Panc1 (cell line): ENCODE data around the gene REN. TPM values are rescaled to one million over a fixed set of nuclear protein-coding genes. Genes with fewer than 3 reads are reported as not detected.

Source experiments
- ATAC-seq: fragments of 200-7000 bp; cut with Tn5 transposase; 2 replicates; pipeline ENCODE4 v1.9.1; 2020; ENCODE audit warnings: mild to moderate bottlenecking, moderate library complexity
- BruUV-seq: library from RNA; stranded (reverse); fragments of 400-500 nt; replicated peaks from 2 replicates; lab custom pipeline; 2021; lab: Mats Ljungman, UMichigan
- CTCF ChIA-PET: fragments of 300-600 bp; sonication (Branson Sonifier 250); formaldehyde crosslinking; loops from one replicate; lab custom pipeline; 2022; ENCODE audit warnings: antibody characterized with exemption; lab: Charles Lee
- POLR2A ChIA-PET: fragments of 300-600 bp; sonication (Branson Sonifier 250); formaldehyde crosslinking; loops from one replicate; lab custom pipeline; 2022; ENCODE audit warnings: antibody characterized with exemption; lab: Charles Lee
- DNase-seq: peaks from one replicate; pipeline ENCODE4 v3.0.0-alpha.2; 2010; ENCODE audit warnings: low read depth, low spot score
- H3K27ac ChIP-seq: 2 replicates; pipeline ENCODE4 v1.5.1; 2011; ENCODE audit warnings: mild to moderate bottlenecking, low read length, inconsistent platforms
- H3K27me3 ChIP-seq: fragments of 200-500 bp; sonication (Bioruptor generic); 2 replicates; pipeline ENCODE4 v1.6.0; 2014; ENCODE audit warnings: low read length, inconsistent platforms; ENCODE audit not compliant: control insufficient read depth, insufficient read depth
- H3K36me3 ChIP-seq: fragments of 200-500 bp; sonication (Bioruptor generic); 2 replicates; pipeline ENCODE4 v1.5.1; 2014; ENCODE audit warnings: inconsistent platforms, mild to moderate bottlenecking, low read length, moderate library complexity; ENCODE audit not compliant: control insufficient read depth, insufficient read depth
- H3K4me1 ChIP-seq: 2 replicates; pipeline ENCODE4 v1.5.1; 2011; ENCODE audit warnings: inconsistent platforms, mild to moderate bottlenecking, low read length, moderate library complexity; ENCODE audit not compliant: control insufficient read depth, insufficient read depth
- H3K4me3 ChIP-seq, 2 experiments: 2 replicates each; pipeline ENCODE4 v1.5.1; 2011 to 2012; ENCODE audit warnings: low read depth in 2 of 2, low read length in 2 of 2, mild to moderate bottlenecking in 2 of 2, inconsistent platforms in 1 of 2, moderate library complexity in 1 of 2
- H3K9me3 ChIP-seq: fragments of 200-500 bp; sonication (Bioruptor generic); 2 replicates; pipeline ENCODE4 v1.5.1; 2014; ENCODE audit warnings: low read depth, mild to moderate bottlenecking, inconsistent platforms, low read length, moderate library complexity; ENCODE audit not compliant: control insufficient read depth, insufficient read depth
- POLR2AphosphoS5 ChIP-seq: IDR thresholded peaks from 2 replicates; pipeline ENCODE4 v1.6.1; 2012; ENCODE audit warnings: mild to moderate bottlenecking, low read depth, low read length, moderate library complexity
- SIN3A ChIP-seq: IDR thresholded peaks from 2 replicates; pipeline ENCODE4 v1.6.1; 2012; ENCODE audit warnings: low read depth, mild to moderate bottlenecking, low read length, moderate library complexity, borderline replicate concordance; ENCODE audit not compliant: insufficient read depth
- TCF7L2 ChIP-seq: IDR thresholded peaks from 2 replicates; pipeline ENCODE4 v1.6.1; 2011; ENCODE audit warnings: mild to moderate bottlenecking, low read depth, low read length, inconsistent platforms
- in situ Hi-C: cut with HindIII; loops from 2 replicates; pipeline ENCODE4 v1.10.0; 2016; ENCODE audit warnings: low sequenced_read_pairs, low pct_unique_long_range_greater_than_20kb
- intact Hi-C: fragments of 100-400 bp; cut with micrococcal nuclease; formaldehyde crosslinking; loops from one replicate; pipeline ENCODE4 v1.10.0; 2022; ENCODE audit not compliant: unreplicated experiment
- total RNA-seq: library from RNA; stranded (reverse); gene quantifications from one replicate; pipeline ENCODE4 v1.2.1, GENCODE V29; 2021; ENCODE audit not compliant: unreplicated experiment
- TF ChIP-seq, protein P1 (sequence below): fragments of 450-650 bp; IDR thresholded peaks from 2 replicates; pipeline ENCODE4 v1.5.1; 2017; ENCODE audit warnings: mild to moderate bottlenecking
- TF ChIP-seq, protein P2 (sequence below), 2 experiments: IDR thresholded peaks; 2 replicates each; pipeline ENCODE4 v1.6.1; 2011 to 2012; ENCODE audit warnings: low read depth in 2 of 2, control low read depth in 1 of 2, low read length in 1 of 2, mild to moderate bottlenecking in 1 of 2, moderate library complexity in 1 of 2; ENCODE audit not compliant: insufficient read depth in 1 of 2

REN gene
- total RNA-seq, 1 experiment from 2014 or later: not detected

DNA sequence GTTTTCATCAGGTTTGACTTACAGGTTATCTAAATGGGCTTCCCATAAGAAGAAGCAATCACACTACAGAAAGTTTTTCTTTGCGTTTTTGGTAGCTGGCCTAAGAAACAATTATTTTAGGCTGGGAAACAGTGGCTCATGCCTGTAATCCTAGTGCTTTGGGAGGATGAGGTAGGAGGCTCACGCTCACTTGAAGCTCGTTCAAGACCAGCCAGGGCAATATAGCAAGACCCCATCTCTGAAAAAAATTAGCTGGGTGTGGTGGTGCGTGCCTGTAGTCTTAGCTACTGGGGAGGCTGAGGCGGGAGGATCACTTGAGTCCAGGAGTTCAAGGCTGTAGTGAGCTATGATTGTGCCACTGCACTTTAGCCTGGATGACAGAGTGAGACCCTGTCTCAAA lies 1.6 kb upstream of the REN start:
- no peak for ATAC-seq
- no peaks in the 10 kb centered on the region for H3K36me3 ChIP-seq
- ChIA-PET POLR2A (interaction anchor here (0.7 kb wide), 1 partner anchor 43 kb away, joined by 5 read pairs; no protein-coding TSS in a partner anchor), CTCF (interaction anchor here (0.5 kb wide), 1 partner anchor 264 kb away, joined by 3 read pairs; no protein-coding TSS in a partner anchor)
- TF ChIP-seq SIN3A (no peak), TCF7L2 (no peak), POLR2AphosphoS5 (no peak)
- TF ChIP-seq, protein P1, sequence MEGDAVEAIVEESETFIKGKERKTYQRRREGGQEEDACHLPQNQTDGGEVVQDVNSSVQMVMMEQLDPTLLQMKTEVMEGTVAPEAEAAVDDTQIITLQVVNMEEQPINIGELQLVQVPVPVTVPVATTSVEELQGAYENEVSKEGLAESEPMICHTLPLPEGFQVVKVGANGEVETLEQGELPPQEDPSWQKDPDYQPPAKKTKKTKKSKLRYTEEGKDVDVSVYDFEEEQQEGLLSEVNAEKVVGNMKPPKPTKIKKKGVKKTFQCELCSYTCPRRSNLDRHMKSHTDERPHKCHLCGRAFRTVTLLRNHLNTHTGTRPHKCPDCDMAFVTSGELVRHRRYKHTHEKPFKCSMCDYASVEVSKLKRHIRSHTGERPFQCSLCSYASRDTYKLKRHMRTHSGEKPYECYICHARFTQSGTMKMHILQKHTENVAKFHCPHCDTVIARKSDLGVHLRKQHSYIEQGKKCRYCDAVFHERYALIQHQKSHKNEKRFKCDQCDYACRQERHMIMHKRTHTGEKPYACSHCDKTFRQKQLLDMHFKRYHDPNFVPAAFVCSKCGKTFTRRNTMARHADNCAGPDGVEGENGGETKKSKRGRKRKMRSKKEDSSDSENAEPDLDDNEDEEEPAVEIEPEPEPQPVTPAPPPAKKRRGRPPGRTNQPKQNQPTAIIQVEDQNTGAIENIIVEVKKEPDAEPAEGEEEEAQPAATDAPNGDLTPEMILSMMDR: no peak
- TF ChIP-seq, protein P2, sequence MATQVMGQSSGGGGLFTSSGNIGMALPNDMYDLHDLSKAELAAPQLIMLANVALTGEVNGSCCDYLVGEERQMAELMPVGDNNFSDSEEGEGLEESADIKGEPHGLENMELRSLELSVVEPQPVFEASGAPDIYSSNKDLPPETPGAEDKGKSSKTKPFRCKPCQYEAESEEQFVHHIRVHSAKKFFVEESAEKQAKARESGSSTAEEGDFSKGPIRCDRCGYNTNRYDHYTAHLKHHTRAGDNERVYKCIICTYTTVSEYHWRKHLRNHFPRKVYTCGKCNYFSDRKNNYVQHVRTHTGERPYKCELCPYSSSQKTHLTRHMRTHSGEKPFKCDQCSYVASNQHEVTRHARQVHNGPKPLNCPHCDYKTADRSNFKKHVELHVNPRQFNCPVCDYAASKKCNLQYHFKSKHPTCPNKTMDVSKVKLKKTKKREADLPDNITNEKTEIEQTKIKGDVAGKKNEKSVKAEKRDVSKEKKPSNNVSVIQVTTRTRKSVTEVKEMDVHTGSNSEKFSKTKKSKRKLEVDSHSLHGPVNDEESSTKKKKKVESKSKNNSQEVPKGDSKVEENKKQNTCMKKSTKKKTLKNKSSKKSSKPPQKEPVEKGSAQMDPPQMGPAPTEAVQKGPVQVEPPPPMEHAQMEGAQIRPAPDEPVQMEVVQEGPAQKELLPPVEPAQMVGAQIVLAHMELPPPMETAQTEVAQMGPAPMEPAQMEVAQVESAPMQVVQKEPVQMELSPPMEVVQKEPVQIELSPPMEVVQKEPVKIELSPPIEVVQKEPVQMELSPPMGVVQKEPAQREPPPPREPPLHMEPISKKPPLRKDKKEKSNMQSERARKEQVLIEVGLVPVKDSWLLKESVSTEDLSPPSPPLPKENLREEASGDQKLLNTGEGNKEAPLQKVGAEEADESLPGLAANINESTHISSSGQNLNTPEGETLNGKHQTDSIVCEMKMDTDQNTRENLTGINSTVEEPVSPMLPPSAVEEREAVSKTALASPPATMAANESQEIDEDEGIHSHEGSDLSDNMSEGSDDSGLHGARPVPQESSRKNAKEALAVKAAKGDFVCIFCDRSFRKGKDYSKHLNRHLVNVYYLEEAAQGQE (IDR thresholded peaks at IDR 0.05; ENCODE audit: insufficient read depth in 1 of 2, low read depth in 2 of 2, low read length in 1 of 2): no peak
- intact Hi-C loops: no loop called here
- no TSS peak for BruUV-seq
- in situ Hi-C loops: no loop called here
- no peak overlapping the region for H3K4me3 ChIP-seq
- DNase-seq: no peak
- H3K27ac ChIP-seq: no peak overlapping the region
- H3K27me3 ChIP-seq: no peaks in the 10 kb centered on the region
- no peaks in the 10 kb centered on the region for H3K4me1 ChIP-seq
- peaks cover 11% of the 10 kb centered on the region; the same call in 1 of the 2 replicates for H3K9me3 ChIP-seq

DNA sequence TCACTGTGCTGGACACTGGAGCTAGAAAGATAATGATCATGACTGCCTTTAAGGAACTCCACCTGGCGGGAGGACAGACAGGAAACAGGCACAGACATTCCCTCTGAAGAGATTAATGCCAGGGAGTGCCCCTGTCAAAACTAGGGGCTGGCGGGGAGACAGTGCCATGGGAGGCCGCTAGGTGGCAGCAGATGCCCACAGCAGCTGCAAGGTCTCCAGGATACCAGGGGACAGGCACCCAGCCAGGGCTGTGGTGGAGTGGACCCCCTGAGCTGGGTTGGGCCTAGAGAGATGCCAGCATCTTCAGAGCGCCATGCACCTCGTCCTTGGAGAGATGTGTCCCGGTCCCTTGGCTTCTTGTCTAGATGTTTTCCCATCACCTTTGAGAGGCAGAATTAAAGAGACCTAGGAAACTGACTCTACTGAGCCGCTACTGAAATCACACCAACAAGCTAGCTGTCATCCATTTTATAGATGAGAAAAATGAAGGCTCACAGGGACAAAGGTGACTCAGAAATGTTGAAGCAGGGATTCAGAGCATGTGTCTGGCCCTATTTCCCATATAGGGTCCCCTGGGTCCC lies 3.6 kb downstream of the REN start:
- ATAC-seq (peak; percentile 95), DNase-seq (peak; percentile 58)
- no peaks in the 10 kb centered on the region; the same call in 1 of the 2 replicates for H3K4me1 ChIP-seq
- POLR2A ChIA-PET: no interaction called here
- H3K27ac ChIP-seq: no peak overlapping the region
- intact Hi-C loops (loop anchor here (1.0 kb wide), 2 partner anchors 45 to 201 kb away; no protein-coding TSS in a partner anchor), in situ Hi-C loops (no loop called here)
- H3K4me3 ChIP-seq: no peak overlapping the region
- CTCF ChIA-PET: interaction anchor here (0.5 to 1.6 kb wide), 8 partner anchors 10 to 236 kb away, joined by 3 to 9 read pairs (median 4); partner anchors contain the start of gene ETNK2
- H3K27me3 ChIP-seq: no peaks in the 10 kb centered on the region
- TF ChIP-seq POLR2AphosphoS5: no peak
- TF ChIP-seq SIN3A: no peak
- TF ChIP-seq, protein P1: peak; percentile 99
- H3K36me3 ChIP-seq: no peaks in the 10 kb centered on the region
- no peaks in the 10 kb centered on the region for H3K9me3 ChIP-seq
- BruUV-seq: no TSS peak
